HCEC 1CT (cell line): ENCODE measurements around the gene FHIT.

ENCODE experiments used
- DNase-seq: peaks from one replicate; pipeline ENCODE4 v3.0.0-alpha.2; 2017

Gene FHIT

GRCh38 chr3:60073942-60074341, 1177.3 kb downstream of the FHIT start:
- no peak for DNase-seq

GRCh38 chr3:60073228-60073627, 1178.0 kb downstream of the FHIT start:
- DNase-seq: no peak

GRCh38 chr3:60070366-60070765, 1180.9 kb downstream of the FHIT start:
- DNase-seq: no peak

- DNase-seq: no peak
These were observed 1185.9 kb downstream of the FHIT start for GRCh38 chr3:60065227-60065868.

GRCh38 chr3:60064210-60065178, 1186.8 kb downstream of the FHIT start:
- peak; percentile 33 for DNase-seq

- no peak for DNase-seq
These were observed 1194.8 kb downstream of the FHIT start for GRCh38 chr3:60056404-60056803.

GRCh38 chr3:60055765-60056164, 1195.5 kb downstream of the FHIT start:
- no peak for DNase-seq

GRCh38 chr3:60053526-60054265, 1197.6 kb downstream of the FHIT start:
- DNase-seq: no peak

- DNase-seq: no peak
These were observed 1202.8 kb downstream of the FHIT start for GRCh38 chr3:60048447-60048848.

- DNase-seq: no peak
These were observed 1203.6 kb downstream of the FHIT start for GRCh38 chr3:60047426-60048200.

- DNase-seq: no peak
These were observed 1205.0 kb downstream of the FHIT start for GRCh38 chr3:60046210-60046609.

- DNase-seq: no peak
These were observed 1205.6 kb downstream of the FHIT start for GRCh38 chr3:60045686-60046085.

GRCh38 chr3:60036803-60037202, 1214.4 kb downstream of the FHIT start:
- DNase-seq: no peak

- DNase-seq: no peak
These were observed 1217.3 kb downstream of the FHIT start for GRCh38 chr3:60033901-60034453.

- no peak for DNase-seq
These were observed 1220.3 kb downstream of the FHIT start for GRCh38 chr3:60030982-60031381.

- DNase-seq: no peak
These were observed 1223.0 kb downstream of the FHIT start for GRCh38 chr3:60028233-60028632.

- no peak for DNase-seq
These were observed 1223.9 kb downstream of the FHIT start for GRCh38 chr3:60027335-60027734.

GRCh38 chr3:60025096-60026050, 1225.9 kb downstream of the FHIT start:
- no peak for DNase-seq

- no peak for DNase-seq
These were observed 1226.9 kb downstream of the FHIT start for GRCh38 chr3:60024400-60024799.

- DNase-seq: no peak
These were observed 1228.1 kb downstream of the FHIT start for GRCh38 chr3:60023189-60023588.

GRCh38 chr3:60017631-60018030, 1233.6 kb downstream of the FHIT start:
- no peak for DNase-seq
